ENCODE measurements around the gene AKR7A2.
A peak's percentile ranks its signal among the peaks of the same experiment; 100 is the strongest.

The AKR7A2 gene

GRCh38 chr1:19342894-19343616 is 31.1 kb upstream of the AKR7A2 start:
- no peak for DNase-seq

- DNase-seq: no peak
Observed at GRCh38 chr1:19342062-19342750, 30.3 kb upstream of the AKR7A2 start.

DNA sequence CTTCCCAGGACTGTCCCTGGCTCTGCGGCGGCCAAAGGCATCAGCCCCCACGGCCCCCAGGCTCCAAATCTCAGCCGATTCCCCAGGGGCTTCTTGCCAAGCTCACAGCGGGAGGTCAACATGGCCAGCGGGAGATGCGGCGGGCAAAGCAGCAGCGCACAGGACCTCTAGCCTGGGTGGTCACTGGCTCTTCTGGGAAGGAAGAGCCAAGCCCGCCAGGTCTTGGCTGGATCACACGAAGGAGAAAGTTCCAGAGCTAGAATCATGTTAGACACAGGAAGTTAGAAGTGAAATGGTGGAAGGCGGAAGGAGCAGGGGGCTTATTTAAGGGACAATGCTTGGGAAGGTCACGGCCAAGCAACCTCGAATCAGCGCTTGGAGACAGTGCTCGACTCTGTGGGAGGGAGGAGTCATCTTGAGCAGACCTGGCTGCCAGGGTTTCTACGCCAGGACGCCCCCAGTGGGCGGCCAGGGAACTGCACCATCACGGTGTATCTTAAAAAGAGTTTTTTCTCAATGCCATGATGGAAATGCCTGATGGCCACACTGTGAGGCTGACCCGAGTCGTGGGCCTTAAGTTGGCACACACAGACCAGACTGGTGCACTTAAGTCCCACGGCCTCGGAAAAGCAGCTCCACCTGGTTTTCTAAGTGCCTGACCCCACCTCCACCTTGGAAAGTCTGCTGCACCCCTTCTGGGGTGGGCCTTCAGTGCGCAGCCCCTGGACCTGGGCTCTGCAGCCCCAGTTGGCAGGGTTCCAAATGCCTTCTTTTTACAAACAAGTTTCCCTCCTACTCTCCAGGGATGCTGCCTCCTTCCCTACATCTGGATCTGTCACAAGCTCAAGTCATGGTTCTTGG is 29.5 kb upstream of the AKR7A2 start:
- DNase-seq: peak; percentile 83

DNA sequence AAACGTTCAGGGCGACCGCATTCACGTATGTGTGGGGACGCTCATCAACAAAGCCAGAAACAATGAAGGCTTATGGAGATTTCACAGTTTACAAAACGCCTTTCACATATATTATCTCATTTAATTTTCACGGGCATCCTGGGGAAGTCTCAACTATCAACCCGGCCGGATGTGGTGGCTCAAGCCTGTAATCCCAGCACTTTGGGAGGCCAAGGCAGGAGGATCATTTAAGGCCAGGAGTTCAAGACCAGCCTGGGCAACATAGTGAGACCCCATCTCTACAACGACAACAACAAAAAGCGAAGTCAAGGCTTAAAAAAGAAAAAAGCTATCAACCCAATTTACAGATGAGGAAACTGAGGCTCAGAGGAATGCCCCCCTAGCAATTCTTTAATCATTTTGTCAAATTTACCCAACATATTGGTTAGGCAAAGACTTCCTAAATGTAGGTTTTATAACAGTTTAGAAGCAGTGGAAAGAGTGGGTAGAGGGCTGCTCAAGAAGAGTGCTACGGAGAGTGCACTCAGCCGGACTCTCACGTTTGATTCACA is 28.5 kb upstream of the AKR7A2 start:
- DNase-seq: no peak

DNA sequence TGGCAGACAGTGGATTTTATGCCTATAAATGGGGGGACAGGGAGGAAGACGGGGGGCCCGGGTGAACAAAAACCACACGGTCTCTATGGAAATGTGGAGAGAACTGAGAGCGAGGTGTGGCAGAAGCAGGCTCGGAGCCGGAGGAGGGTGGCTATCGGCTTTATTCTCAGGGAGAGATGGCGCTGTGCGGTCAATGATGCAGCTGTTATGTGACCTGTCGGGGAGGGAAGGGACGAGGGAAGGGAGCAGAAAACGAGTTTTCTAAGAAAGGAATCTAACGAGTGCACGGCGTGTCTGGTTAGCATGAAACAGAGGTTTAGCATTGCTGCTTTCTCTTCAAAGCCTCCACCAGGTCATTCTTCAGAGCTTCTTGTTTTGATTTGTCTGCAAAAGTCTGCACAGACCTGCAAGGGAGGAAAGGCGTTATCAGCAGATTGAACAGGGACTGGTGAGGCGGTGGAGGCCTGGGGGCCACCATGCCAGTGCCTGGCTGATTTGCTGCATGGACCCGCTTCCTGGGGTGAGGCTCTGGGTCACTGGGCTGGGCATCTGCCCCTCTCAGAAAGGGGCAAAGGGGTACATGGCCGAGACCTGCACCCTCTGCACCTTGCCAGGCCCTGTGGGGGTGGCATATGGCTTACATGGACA is 27.4 kb upstream of the AKR7A2 start:
- no peak for DNase-seq

- no peak for DNase-seq
Observed at GRCh38 chr1:19338323-19338762, 26.4 kb upstream of the AKR7A2 start.

- no peak for DNase-seq
Observed at GRCh38 chr1:19337289-19337688, 25.3 kb upstream of the AKR7A2 start.

DNA sequence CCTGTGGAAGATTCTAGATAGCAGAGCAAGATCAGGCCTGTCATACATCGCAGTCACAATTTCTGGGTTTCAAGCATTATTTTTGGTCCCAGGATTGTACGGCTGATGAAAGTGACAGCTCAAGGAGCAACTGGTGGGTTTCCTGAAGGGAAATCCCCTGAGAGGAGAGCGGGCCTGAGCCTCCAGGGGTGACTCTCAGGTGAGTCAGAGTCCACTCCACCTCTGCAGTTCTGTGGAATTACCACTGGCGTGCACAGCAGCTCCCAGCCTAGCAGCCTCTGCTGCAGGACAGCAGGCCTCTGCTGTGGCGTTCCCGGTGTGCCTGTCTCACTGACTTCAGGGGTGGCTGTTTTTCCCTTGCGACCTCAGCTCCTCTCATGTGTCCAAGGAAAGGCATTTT is 24.6 kb upstream of the AKR7A2 start:
- DNase-seq: peak; percentile 51

DNA sequence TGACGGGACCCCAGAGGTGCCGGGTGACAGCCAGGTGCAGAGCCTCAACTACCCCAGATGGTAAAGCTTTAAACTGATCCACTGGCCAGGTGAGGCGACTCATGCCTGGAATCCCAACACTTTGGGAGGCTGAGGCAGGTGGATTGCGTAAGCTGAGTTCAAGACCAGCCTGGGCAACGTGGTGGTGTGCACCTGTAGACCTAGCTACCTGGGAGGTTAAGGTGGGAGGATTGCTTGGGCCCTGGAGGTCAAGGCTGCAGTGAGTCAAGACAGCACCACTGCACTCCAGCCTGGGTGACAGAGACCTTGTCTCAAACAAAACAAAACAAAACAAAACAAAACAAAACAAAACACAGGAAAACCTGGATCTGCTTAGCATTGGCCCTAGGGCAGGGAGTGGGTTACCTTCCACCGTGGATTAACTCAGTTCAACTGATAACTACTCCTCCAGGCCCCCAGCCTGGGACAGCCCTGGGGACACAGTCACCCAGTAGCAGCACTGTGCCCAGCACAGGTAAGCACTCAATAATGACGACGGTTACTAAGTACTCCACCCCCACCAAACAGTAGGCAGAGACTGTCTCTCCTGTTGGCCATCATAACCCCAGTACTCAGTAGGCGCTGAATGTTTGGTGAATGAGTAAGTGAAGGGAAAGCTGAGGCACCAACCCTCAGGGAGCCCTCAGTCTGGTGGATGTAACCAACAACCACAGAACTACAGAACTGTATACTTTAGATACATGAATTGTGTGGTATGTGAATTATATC is 21.8 kb upstream of the AKR7A2 start:
- no peak for DNase-seq

DNA sequence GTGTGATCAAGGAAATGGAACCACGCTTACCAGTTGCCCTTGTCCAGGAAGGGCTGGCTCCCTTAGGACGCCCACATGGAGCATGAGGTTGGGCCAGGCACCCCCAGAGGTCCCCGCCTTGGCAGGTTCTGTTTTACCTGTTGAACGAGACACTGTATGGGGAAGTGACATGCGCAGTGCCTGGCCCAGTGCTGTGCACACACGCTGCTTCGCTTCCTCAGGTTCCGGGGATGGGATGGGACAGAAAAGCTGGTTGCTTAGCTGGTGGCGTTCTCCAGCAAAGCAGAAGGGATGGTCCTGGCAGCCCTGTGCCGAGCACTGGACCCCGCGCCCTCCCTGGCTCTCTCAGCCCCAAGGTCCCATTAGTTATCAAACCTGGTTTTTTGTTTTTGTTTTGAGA is 20.9 kb upstream of the AKR7A2 start:
- no peak for DNase-seq

GRCh38 chr1:19331262-19331878 is 19.4 kb upstream of the AKR7A2 start:
- DNase-seq: no peak

DNA sequence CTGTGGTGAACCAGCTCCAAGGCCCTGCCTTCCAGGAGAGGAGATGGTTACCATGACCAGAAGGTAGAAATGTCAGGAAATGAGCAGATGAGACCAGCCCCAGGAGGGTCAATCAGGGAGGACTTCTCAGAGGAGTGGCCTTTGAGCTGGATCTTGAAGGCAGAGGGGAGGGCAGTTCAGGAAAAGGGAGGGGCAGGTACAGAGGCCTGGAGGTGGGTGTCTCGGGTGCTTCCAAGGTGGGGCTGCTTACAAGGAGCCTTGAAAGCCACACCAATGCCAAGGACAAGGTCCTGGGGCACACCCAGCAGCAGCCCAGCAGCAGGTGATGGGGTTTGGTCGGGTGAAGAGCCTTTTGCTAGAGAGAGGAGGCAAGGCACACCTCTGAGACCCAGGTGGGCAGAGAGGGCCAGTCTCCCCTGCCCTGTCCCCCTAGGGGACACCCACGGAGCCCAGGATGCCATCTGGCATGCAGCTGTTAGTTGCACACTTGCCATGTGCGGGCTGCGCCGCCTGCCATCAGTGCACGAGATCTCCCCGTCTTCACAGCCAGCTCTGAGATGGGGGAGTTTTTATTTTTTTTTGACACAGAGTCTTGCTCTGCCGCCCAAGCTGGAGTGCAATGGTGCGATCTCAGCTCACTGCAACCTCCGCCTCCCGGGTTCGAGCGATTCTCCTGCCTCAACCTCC is 18.6 kb upstream of the AKR7A2 start:
- DNase-seq: no peak

DNA sequence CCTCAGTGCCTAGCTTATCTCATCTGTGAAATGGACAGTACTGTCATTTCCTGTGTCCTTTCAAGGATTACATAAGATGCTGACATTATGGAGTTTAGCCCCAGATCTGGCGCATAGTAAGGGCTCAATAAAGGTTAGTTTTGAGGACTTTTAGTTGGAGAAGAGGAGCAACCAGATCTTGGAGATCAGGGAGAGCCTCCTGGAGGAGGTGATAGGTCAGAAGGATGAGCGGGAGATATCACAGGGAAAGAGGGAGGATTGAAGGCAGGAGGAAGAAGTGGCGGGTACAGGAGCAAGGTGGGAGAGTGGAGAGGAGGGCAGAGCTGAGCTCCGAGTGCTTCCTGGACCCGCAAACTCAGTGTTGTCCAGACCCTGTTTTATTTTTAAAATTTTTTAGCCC is 17.7 kb upstream of the AKR7A2 start:
- no peak for DNase-seq

- DNase-seq: no peak
Observed at GRCh38 chr1:19329188-19329587, 17.2 kb upstream of the AKR7A2 start.

DNA sequence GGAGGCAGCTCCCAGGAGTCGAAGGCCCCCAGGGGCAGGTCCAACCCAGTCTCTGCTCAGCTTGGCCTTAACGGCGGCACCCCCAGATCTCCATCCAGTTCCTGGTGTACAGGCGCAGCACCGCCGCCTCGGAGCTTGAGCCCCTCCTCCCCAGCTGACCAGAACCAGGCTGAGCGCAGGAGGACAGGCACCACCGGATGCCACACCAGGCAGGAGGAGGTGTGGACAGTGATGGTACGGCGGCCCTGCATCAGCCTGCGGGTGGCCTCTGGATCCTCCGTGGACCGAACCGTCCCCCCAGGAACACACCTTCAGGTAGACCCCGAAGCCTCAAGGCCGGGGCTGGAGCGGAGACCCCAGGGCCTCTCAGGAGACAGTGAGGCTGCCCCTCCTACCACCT is 16.5 kb upstream of the AKR7A2 start:
- no peak for DNase-seq

- no peak for DNase-seq
Observed at GRCh38 chr1:19327736-19328135, 15.8 kb upstream of the AKR7A2 start.

DNA sequence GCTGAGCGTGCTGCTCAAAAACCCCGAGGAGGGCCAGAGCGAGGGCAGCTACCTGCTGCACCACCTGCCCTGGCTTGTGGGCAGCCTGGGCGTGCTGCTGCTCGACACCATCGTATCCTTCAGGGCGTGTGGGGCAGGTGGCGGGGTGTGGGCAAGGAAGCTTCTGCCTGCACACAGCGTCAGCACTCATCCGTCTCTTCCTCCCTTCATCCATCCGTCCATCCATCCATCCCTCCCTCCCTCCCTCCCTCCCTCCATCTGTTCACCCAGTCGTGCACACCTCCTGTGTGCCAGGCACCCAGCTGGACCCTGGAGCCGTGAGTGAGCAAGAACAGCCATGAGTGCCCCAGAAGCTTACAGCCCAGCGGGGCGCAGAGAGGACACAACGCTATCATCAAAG is 15.4 kb upstream of the AKR7A2 start:
- DNase-seq: no peak

DNA sequence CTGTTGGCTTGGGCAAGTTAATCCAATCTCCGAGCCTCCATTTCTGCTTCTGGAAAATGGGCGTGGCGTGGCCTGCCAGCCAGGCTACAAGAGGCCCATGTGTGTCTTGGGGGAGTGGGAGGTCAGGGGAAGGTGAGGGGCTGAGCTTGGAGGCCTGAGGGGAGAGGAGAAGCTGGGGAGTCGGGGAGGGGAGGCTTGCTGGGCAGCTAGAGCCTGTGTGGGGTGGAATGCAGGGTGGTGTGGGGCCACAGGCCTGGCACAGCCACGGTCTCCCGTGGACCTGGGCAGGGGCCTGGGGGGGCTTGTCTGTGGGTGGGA is 14.8 kb upstream of the AKR7A2 start:
- no peak for DNase-seq

GRCh38 chr1:19325958-19326747 is 14.2 kb upstream of the AKR7A2 start:
- DNase-seq: no peak

DNA sequence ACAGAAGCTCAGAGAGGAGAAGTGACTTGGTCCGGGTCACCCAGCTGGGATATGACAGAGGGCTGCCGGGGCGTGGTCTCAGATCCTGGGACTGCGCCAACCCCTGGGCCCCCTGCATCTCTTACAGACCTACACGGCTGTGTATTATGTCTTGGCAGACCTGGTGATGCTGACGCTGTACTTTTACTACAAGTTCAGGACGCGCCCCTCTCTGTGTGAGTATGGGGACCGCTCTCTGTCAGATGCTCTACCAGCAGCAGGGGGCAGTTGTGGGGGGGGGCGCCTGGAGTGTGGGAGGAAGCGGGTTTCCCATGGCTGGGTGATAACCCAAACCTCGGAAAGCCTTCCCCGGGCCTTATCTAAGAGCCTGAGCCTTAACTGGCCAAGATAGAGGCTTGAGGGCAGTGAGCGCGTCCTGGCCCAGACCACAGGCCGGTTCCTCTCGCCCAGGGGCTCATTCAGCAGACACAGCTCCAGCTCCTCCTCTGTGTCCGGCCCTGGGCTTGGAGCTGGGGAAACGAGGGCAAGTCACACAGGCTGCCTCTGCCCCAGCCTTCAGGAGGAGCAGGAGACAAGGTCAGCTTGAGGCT is 13.5 kb upstream of the AKR7A2 start:
- no peak for DNase-seq
